Stimulated activated CD8-positive, alpha-beta memory T cell treated with anti-CD3 and anti-CD28 coated beads, Interleukin-7, amount 100 ng/mL, for 24 hours (primary cell): ENCODE results near the gene RHOG.

Experiments used
- DNase-seq: peaks from one replicate; pipeline ENCODE4 v3.0.0-alpha.2; 2020; ENCODE audit warnings: low read depth

The RHOG gene

DNA sequence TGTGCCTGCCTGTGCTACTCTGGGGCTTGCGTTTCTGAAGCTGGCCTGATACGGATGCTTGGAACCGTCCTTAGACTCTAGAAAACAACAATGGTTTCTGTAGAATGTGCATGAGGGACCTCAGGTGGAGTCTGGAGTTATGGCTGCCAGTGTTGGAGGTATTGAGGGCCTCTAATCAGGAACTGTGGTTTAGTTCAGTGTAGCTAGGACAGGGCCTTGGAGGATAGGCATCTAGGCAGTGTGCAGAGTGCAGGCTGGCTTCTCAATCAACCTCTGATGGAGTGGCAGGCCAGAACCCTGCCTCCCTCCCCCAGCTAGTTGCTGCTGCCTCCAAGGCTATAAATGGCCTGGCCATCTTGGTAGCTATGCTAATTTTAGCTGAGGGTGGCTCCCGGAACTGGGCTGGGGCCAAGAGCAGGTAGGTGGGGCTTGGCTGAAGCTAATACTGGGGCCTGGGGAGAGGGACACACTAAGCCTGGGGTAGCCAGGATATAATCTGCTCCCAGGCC is 18.7 kb upstream of the RHOG start:
- DNase-seq: no peak

DNA sequence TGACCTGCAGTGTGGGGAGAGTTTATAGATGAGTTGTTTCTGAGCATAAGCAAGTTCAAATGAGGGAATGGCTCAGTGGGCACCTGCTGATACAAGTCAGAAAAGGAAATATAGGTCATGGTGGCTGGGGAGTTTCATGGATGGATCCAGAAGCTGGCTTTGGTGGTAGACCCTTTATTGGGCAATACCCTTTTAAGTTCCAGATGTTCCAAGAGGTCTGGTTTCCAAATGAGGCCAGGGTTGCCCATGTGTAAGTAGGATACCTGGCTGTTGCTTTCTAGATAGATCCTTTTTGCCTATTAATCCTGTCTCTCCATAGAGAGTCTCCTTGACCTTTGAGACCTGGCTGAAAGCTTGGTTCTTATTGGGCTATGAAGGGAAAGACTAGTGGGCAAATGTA is 16.9 kb upstream of the RHOG start:
- DNase-seq: no peak

DNA sequence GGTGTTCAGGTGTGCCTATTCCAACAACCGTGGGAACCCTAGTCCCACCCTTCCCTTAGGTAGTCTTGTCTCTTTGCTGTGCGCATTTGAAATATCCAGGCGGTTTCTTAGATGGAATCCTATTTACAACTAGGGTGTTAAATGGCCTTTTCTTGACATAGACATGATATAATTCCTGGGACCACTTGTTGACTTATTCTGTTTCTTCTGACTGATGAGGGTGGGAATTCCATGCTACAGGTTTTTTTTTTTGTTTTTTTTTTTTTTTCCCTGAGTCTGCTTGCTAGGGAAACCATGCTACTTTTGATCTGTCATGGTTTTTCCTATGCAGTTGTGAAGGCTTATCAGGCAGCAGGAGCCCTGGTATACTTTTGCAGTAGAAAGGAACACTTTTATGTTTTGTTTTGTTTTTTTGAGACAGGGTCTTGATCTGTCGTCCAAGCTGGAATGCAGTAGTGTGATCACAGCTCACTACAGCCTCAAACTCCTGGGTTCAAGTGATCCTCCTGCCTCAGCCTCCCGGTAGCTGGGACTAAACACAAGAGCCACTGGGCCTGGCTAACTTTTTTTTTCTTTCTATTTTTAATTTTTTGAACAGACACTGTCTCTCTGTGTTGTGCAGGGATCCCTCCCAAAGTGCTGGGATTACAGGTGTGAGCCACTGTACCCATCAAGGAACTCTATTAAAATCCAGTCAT is 16.2 kb upstream of the RHOG start:
- DNase-seq: no peak

DNA sequence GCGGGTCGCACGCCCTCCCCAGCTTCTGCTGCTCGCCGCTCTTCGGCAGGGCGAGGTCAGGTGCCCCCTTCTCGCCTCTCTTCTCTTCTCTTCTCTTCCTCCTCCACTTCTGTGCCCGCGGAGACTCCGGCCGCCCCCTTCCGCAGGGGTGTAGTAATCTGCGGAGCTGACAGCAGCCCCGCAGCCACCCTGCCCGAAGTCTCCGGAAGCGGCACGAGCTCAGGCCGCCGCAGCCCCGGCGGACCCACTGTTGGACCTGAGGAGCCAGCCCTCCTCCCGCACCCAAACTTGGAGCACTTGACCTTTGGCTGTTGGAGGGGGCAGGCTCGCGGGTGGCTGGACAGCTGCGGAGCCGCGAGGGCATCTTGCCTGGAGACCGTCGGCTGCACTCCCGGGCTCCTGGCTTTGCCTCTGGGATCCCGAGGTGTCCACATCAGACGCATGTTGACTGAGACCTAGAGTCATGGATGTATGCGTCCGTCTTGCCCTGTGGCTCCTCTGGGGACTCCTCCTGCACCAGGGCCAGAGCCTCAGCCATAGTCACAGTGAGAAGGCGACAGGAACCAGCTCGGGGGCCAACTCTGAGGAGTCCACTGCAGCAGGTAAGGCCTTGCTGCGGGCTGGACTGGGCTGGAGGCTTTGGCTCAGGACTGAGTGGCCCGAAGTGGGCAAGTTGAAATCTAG is 15.2 kb upstream of the RHOG start:
- no peak for DNase-seq

DNA sequence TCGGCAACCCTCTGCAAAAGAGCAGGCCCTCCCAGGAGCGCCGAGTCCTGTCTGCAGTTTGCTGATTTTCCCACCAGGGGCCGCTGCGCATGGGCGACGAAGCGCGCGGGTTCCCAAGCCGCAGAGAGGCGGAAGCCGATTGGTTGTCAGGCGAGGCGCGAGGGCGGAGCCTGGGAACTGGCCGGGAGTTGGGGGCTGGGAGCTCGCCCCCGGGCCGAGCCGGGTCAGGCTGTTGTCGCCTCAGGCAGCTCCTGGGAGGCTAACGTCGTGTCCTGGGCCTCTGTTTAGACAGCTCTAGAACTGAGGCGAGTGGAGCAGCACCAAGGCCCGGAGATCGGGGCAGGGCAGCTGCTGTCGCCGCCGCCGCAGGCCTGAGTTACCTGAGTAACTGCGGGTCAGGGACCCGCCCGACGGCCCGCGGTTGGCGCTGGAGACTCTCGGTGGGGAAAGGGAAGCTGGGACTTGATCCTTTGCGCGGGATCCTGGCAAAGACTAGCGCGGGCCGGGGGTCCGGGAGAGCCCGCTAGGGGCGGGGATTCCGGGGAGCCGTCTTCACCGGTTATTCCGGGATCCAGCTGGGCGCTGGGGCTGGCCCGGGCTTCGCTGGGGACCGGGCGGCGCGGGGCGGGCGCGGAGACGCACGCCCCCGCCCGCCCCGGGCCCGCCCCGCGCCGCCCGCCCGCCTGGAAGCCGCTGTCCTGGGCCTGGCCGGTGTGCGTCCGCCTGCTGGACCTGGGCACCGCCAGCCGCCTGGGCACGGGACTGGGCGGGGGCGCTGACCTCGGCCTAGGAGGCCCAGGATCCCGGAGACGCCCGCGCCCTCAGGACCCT is 14.4 kb upstream of the RHOG start, which contains the start of gene STIM1:
Gene STIM1, plus strand, starts transcription at position 688 of the 831 bp plus-strand sequence. CDS start 607 bp downstream, outside the sequence.
- peak; percentile 96 for DNase-seq

DNA sequence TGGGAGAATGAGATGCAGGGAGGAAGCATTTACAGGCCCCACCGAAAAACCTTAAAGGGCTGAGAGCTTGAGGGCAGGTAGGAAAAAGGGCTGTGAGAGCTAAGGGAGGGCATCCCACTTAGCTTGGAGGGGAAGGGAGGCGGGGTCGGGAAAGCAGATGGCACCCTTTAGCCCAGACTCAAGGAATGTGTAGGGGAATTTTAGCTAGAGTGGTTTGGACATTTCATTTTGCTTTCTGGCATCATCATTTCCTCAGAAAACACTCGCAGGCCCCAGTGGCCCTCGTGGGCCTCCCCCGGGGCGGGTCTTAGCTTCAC is 13.9 kb upstream of the RHOG start:
- no peak for DNase-seq

DNA sequence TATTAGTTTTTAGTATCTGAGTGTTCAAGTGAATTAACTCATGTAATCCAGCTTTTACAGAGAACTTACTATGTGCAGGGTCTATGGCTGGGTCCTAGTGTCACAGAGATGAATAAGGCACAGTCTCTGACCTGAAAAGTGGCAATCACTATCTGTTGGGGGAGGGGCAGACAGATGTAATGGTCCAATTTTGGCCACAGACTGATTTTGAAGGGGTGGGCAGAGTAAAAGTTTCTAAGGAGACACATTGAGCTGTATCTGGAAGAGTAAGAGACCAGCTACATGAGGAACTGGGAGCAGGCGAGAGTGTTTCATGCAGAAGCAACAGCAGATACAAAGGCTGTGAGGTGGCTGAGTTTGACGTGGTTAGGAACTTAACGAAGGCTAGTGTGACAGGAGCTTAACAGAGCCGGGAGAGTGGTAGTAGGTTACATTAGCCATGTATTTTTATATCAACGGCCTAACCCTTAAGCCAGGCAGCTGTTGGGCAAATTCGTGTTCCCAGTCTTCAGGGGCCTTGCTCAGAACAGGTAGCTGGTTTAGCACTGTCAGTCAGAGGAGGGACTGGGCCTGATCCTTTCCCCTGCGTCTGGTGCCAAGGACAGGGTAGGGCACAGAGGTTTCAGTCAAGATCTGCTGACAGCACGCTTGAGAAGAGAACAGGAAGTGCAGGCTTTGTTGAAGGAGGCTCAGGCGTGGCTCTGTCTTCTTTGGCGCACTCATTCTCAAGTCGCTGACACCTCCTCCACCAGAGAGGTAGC is 13.3 kb upstream of the RHOG start:
- no peak for DNase-seq

DNA sequence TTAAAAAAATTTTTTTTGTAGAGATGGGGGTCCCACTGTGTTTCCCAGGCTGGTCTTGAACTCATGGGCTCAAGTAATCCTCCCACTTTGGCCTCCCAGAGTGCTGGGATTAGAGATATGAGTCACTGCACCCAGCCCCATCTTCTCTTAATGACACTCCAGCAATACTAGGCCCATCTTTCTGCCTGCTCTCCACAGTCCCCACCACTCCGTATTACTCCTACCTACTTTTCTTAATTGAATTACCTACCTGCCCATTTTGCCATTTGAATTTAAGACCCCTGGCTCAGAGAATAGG is 12.7 kb upstream of the RHOG start:
- DNase-seq: no peak

DNA sequence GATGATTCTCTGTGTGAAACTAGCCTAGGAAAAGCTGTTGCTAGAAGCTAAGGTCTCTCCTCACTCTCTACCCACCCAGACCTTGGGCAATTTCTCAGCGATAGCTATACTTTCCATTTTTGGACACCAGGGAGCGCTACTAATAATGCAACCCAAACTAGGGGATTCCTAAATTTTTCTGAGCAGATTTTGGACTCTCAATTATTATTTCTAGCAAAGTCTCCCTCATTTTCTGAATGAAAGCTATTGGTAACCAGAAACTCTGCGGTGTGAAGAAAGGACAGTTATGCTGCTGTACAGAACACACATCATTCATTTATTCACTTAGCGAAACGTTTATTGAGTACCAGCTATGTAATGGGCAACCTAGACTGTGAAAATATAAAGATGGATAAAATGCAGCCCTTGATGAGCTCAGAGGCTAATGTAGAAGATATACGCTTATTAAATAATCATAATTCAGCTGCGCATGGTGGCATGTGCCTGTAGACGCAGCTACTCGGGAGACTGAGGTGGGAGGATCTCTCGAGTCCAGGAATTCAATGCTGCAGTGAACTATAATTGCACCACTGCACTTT is 8.6 kb upstream of the RHOG start:
- DNase-seq: no peak

DNA sequence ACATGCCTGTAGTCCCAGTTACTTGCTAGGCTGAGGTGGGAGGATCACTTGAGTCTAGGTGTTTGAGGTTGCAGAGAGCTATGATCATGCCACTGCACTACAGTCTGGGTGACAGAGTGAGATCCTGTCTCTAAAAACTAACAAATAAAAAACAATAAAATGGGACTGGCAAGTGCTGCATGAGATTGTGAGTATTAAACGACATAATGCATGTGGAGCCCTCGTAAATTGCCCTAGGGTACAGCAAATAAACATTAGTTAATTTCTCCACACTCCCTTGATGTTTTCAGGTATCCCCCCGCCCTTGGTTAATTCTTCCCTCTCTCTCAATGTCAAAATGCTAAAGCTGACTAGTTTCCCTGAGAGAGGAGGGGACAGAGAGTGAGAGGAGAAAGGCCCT is 4.9 kb upstream of the RHOG start:
- no peak for DNase-seq

DNA sequence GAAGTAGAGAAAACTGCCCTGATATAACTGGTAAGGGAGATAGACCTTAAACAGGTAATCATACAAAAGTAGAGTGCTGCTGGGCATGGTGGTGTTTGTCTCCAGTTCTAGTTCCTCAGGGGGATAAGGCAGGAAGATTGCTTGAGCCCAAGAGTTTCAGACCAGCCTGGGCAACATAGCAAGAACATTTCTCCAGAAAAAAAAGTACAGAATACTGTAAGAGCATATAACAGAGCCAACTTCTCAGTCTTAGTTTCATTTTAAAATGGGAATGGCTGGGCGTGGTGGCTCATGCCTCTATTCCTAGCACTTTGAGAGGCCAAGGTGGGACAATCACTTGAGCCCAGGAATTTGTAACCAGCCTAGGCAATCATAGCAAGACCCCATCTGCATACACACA is 4.5 kb upstream of the RHOG start:
- no peak for DNase-seq

DNA sequence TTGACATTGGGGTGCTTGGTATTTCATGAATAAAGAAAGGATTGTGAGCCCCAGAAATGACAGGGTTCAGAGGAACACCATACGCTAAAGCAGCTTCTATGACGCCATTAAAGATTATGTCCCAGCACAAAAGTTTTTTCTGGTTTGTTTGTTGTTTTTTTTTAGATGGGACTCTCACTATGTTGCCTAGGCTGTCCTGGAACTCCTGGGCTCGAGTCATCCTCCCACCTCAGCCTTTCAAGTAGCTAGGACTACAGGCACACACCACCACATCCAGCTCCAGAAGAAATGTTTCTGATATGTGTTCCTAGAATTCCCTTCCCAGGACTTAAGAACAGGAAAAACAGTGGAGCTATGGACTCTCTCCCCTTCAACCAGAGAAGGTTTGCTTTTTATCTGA is 2.6 kb upstream of the RHOG start:
- DNase-seq: no peak

DNA sequence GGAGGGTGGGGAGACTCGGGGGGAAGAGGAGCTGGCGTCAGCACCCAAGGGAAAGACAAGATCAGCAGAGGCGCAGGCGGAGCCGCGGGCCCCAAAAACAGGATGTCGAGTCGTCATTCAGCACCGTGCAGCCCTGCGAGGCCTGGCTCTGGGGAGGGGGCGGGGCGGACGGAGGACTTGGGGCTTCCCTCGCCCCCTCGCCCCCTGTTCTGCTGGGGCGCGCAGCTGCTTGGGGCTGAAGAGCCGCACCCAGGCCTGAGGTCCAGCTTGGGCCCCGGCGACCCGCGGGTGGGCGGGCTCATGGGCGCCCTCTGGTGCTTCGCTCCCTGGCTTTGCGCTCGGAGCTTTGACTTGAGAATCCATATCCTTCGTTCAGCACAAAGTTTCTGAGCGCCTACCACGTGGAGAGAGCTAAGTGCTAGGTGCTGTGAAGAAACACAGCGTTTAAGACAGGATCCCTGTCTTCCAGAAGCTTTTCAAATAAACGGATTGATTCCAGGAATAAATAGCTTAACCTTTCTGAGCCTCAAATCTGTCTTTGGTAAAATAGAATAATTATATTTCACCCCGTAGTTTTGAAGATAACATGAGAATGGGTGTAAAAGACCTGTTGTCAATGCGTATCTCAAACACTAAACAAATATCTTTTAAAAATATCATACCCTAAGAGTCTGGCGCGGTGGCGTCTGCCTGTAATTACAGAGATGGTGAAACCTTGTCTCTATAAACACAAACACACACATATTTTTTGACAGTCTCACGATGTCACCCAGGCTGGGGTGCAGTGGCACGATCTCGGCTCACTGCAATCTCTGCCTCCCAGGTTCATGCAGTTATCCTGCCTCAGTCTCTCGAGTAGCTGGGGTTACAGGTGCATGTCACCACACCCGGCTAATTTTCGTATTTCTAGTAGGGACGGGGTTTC is 929 bp upstream of the RHOG start:
- no peak for DNase-seq

DNA sequence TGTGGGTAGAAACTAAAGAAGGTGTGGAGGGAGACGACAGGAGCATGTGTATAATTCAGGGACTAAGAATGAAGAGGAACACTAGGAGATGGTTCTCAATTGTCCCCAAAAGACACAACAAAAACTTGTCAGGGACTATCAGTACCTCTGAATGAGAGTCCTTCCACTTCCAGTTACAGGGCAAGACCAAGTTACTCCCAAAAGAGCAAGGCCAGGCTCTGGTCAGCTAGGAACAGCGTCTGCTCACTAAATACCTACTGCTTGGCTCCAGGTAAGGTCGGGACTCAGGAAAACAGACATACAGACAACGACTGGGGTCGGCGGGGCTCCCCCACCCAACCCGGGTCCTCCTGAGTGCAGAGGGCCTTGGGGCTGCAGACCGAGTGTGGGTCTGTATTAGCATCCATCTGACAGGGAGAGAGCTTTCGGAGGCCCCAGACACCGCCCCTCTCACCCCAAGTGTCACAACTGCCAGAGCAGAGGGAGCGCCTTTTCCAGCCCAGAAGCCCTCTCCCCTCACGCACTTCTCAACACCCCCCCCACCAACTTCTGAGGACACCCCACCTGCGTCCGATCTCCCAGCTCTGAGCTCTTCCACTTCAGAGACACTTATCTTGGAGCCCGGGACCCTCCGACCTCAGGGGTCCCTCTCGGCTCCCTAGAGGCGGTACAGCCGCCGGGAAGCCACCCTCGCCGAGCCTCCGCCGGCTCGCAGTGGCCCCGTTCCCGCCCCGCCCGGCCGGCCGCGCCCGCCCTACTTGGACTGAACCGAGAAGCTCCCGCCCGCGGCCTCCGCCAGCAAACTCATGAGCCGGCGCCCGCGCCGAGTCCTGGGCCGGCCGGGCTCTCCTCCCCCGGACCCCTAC is 522 bp downstream of the RHOG start:
- no peak for DNase-seq

DNA sequence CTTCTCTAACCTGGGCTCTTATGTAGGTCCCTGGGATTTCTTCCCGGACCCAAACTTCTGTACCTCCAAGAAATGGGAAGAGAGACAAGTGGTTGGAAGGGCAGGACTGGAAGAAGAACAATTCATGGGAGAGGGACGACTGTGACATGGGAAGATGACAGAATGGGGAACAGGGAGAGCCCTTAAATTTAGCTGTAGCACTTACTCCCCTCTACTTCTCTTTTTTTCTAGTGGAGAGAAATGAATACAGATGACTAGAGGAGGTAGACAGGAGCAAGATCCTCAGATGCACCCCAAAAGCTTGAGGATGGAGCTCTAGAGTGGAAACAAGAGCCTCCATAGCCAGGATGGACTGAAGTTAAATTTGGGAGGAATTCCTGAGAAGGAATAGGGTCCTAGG is 2.3 kb downstream of the RHOG start:
- no peak for DNase-seq

DNA sequence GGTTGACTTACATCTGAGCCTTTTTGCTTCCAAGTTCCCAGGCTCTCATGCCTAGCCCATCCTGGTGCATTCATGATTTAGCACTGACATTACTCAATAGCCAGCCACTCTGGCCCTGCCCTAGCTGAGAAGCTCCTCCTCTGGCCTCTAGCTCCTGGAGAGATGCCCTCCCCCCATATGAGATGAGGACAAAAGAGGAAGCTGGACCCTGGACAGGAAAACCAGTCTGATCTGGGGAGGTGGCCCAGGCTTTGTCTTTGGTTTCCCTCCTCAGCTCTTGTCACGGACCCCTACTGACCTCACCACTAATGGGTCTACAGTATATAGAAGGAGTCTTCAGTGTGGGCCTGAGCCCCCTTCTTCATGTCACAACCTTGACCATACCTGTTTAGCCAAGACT is 3.0 kb downstream of the RHOG start:
- no peak for DNase-seq

DNA sequence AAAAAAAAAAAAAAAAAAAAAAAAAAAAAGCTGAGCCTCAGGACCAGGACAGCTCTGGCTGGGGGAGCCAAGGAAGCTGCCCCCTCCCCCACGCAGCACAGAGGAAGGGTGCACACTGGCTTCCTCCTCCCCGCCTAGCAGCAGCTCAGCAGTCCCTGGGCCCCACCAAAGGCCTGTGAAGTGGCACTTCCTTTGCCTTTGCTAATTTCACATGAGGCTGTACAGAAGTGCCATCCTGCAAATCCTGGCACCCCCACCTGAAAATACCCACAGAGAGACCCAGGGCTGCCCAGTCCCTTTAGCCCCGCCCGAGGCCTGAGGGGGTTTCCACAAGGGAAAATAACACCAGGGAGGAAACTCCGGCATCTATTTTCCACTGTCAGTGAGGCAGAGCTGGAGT is 3.9 kb downstream of the RHOG start:
- DNase-seq: no peak

DNA sequence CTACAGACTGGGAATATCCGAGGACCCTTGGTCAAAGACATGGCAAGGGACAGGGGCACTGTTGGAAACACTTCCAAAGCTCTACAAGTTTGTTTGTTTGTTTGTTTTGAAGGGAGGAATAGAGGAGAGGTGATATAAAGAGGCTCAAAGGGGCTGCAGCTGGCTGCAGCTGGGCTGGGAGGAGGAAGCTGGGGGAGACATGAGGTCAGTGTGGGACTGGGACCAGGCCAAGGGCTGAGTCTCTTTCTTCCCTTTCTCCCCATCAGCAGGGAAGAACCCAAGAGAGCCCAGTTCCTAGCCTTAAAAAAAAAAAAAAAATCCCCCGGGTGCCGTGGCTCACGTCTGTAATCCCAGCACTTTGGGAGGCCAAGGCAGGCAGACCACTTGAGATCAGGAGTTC is 5.0 kb downstream of the RHOG start:
- no peak for DNase-seq

DNA sequence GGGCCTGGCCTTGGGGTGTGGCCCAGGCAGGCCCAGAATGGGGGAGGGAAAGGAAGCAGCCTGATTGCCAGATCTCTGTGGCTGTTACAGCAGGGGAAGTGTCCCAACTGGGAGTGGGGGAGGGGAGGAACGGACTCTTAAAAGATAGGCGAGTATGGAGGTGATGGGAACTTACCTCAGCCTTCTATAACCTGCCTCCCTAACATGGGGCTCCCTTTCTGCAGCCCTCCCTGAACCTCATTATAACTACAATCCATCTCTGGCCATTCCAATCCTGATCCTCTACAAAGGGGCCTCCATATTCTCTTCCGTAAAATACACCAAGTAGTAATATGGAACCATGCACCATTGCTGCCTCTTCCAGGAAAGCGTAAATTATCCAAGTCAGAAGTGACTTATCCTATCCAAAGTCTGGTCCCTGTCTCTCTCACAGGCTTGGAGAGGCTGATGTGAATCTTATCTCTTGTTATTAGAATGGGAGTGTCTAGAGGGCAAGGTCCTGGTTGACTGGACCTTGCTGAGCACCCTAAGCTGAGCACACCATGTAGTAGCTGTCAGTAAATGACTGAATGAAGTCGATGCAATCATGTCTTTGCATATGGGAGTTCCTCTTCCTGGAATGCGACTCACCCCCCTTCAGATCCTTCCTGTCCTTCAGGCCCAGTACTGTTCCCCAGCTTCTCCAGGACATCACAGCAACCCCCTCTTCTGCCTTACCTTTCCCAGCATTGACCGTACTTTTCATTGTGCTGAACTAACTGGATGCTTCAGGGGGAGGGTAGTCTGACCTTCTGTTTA is 5.9 kb downstream of the RHOG start:
- no peak for DNase-seq
